Measurements from ENCODE around the gene KRI1.
"Not testable (repeated sequence)": the region's sequence is repeated elsewhere in the genome, so short reads cannot be mapped to it uniquely, and the experiment has no call there.

The KRI1 gene

GRCh38 chr19:10575011-10575716 lies 9.4 kb upstream of the KRI1 start:
- no peak for DNase-seq (ENCODE audit: low read depth in 1 of 2, low spot score in 1 of 2)

- DNase-seq (ENCODE audit: low read depth in 1 of 2, low spot score in 1 of 2): no peak
Observed at GRCh38 chr19:10574462-10574861, 8.7 kb upstream of the KRI1 start.

GRCh38 chr19:10573793-10574192 lies 8.0 kb upstream of the KRI1 start:
- DNase-seq (ENCODE audit: low read depth in 1 of 2, low spot score in 1 of 2): not testable (repeated sequence)

GRCh38 chr19:10568826-10569651 lies 3.2 kb upstream of the KRI1 start, which contains the start of gene CDKN2D:
Gene CDKN2D (minus strand): TSS chr19:10568979. CDS start chr19:10568653, 326 bp downstream.
- DNase-seq (ENCODE audit: low read depth in 1 of 2, low spot score in 1 of 2): peak; percentile 99 to 100

GRCh38 chr19:10568062-10568825 lies 2.4 kb upstream of the KRI1 start:
- DNase-seq (ENCODE audit: low read depth in 1 of 2, low spot score in 1 of 2): no peak

- DNase-seq (ENCODE audit: low read depth in 1 of 2, low spot score in 1 of 2): no peak
Observed at GRCh38 chr19:10567656-10568055, 1.8 kb upstream of the KRI1 start.

- no peak for DNase-seq (ENCODE audit: low read depth in 1 of 2, low spot score in 1 of 2)
Observed at GRCh38 chr19:10566658-10567410, 1.0 kb upstream of the KRI1 start.

- DNase-seq (ENCODE audit: low read depth in 1 of 2, low spot score in 1 of 2): no peak
Observed at GRCh38 chr19:10566408-10566657, 523 bp upstream of the KRI1 start.

GRCh38 chr19:10565028-10565566 lies 713 bp downstream of the KRI1 start:
- peak in 1 of 2 donors; percentile 39 for DNase-seq (ENCODE audit: low read depth in 1 of 2, low spot score in 1 of 2)

- no peak for DNase-seq (ENCODE audit: low read depth in 1 of 2, low spot score in 1 of 2)
Observed at GRCh38 chr19:10562609-10563008, 3.2 kb downstream of the KRI1 start.

GRCh38 chr19:10560154-10560553 lies 5.7 kb downstream of the KRI1 start:
- no peak for DNase-seq (ENCODE audit: low read depth in 1 of 2, low spot score in 1 of 2)

- no peak for DNase-seq (ENCODE audit: low read depth in 1 of 2, low spot score in 1 of 2)
Observed at GRCh38 chr19:10557603-10558197, 8.1 kb downstream of the KRI1 start.

GRCh38 chr19:10555610-10555973 lies 10.2 kb downstream of the KRI1 start:
- DNase-seq (ENCODE audit: low read depth in 1 of 2, low spot score in 1 of 2): no peak

GRCh38 chr19:10554760-10555609 lies 10.8 kb downstream of the KRI1 start:
- no peak for DNase-seq (ENCODE audit: low read depth in 1 of 2, low spot score in 1 of 2)

- DNase-seq (ENCODE audit: low read depth in 1 of 2, low spot score in 1 of 2): peak in 1 of 2 donors; percentile 29
Observed at GRCh38 chr19:10553943-10554381, 11.8 kb downstream of the KRI1 start.

GRCh38 chr19:10553087-10553667 lies 12.6 kb downstream of the KRI1 start:
- no peak for DNase-seq (ENCODE audit: low read depth in 1 of 2, low spot score in 1 of 2)

GRCh38 chr19:10552510-10553053 lies 13.2 kb downstream of the KRI1 start:
- DNase-seq (ENCODE audit: low read depth in 1 of 2, low spot score in 1 of 2): no peak

- no peak for DNase-seq (ENCODE audit: low read depth in 1 of 2, low spot score in 1 of 2)
Observed at GRCh38 chr19:10551698-10552301, 14.0 kb downstream of the KRI1 start.

Measured in stimulated activated CD4-positive, alpha-beta T cell treated with anti-CD3 and anti-CD28 coated beads, Interleukin-15, amount 100 ng/mL, for 1 hour (primary cell).